ENCODE measurements around the gene NPBWR2. TPM values are rescaled to one million over a fixed set of nuclear protein-coding genes. Genes with fewer than 3 reads are reported as not detected.

Gene NPBWR2
- total and polyA plus RNA-seq, 9 of the 15 experiments (the other 6 are each of a cell fraction or from before 2014, with no cell fraction given): not detected

GRCh38 chr20:64130876-64131275, 23.5 kb upstream of the NPBWR2 start:
- no peak overlapping the region for H2AFZ ChIP-seq (ENCODE audit: low read depth, low read length)
- BruUV-seq (replicated peaks): no TSS peak
- TF ChIP-seq THRAP3 (IDR thresholded peaks at IDR 0.05; ENCODE audit: borderline replicate concordance): no peak
- no peak for TF ChIP-seq CREB3L1 (IDR thresholded peaks at IDR 0.05; ENCODE audit: borderline replicate concordance, low read depth)
- TF ChIP-seq ZBTB9 (CRISPR knock-in tag; IDR thresholded peaks at IDR 0.05): no peak
- TF ChIP-seq MEF2A (IDR thresholded peaks at IDR 0.05; ENCODE audit: control insufficient read depth, low read depth, low read length): no peak
- no peak for TF ChIP-seq CBX3 (IDR thresholded peaks at IDR 0.05; ENCODE audit: borderline replicate concordance in 1 of 2, low read length in 2 of 2)
- TF ChIP-seq MTA3 (IDR thresholded peaks at IDR 0.05; ENCODE audit: borderline replicate concordance): no peak
- TF ChIP-seq ZNF282 (CRISPR knock-in tag; IDR thresholded peaks at IDR 0.05): no peak
- TF ChIP-seq ZNF408 (CRISPR knock-in tag; IDR thresholded peaks at IDR 0.05; ENCODE audit: low read depth): no peak
- TF ChIP-seq ZKSCAN8 (CRISPR knock-in tag; IDR thresholded peaks at IDR 0.05): no peak
- no peak for TF ChIP-seq ZNF696 (CRISPR knock-in tag; conservative IDR thresholded peaks at IDR 0.05)
- no peak for TF ChIP-seq PHB (CRISPR knock-in tag; IDR thresholded peaks at IDR 0.05)
- no peak for TF ChIP-seq EHMT2 (IDR thresholded peaks at IDR 0.05)
- no peak for TF ChIP-seq SUPT5H (IDR thresholded peaks at IDR 0.05)
- TF ChIP-seq ZNF699 (CRISPR knock-in tag; IDR thresholded peaks at IDR 0.05; ENCODE audit: insufficient replicate concordance): no peak
- no peak for TF ChIP-seq MNT (conservative IDR thresholded peaks at IDR 0.05)
- no peak for TF ChIP-seq TARDBP (IDR thresholded peaks at IDR 0.05)
- peaks cover 0 to 20% of the 10 kb centered on the region in 2 experiments; a peak in 3 of 5 replicates for H3K27me3 ChIP-seq (ENCODE audit: control insufficient read depth in 2 of 2, insufficient read depth in 2 of 2, low read length in 2 of 2)
- H4K20me1 ChIP-seq (replicated peaks; ENCODE audit: control insufficient read depth, insufficient read depth, low read length): no peaks in the 10 kb centered on the region
- no peaks in the 10 kb centered on the region for H3K79me2 ChIP-seq (ENCODE audit: control insufficient read depth, insufficient read depth, low read length)
- ATAC-seq (no peak), FAIRE-seq (no peak), DNase-seq (ENCODE audit: extremely low read depth in 1 of 4, low spot score in 3 of 4) (no peak)
- 3% methylated on average over 10 of the region's 10 CpGs for WGBS (ENCODE audit: insufficient coverage, low coverage, missing lambda C conversion rate)
- no peaks in the 10 kb centered on the region for H3K9me3 ChIP-seq (replicated peaks; ENCODE audit: control insufficient read depth, insufficient read depth, low read depth, low read length)
- no peak overlapping the region for H3K27ac ChIP-seq (ENCODE audit: extremely low read depth, low read depth, low read length)
- H3K36me3 ChIP-seq (ENCODE audit: control insufficient read depth, insufficient read depth, low read length): no peaks in the 10 kb centered on the region
- ChIA-PET CTCF (ENCODE audit: low intra/inter-chr PET ratio) (no interaction called here), POLR2A (no interaction called here)
- intact Hi-C loops (cut with micrococcal nuclease): no loop called here
- no peaks in the 10 kb centered on the region; a peak in 1 of 5 replicates for H3K4me1 ChIP-seq (replicated peaks in 1 of 2; ENCODE audit: control insufficient read depth in 2 of 2, insufficient read depth in 2 of 2, low read length in 2 of 2)
- H3K9ac ChIP-seq (ENCODE audit: insufficient read depth in 1 of 2, low read depth in 2 of 2, low read length in 2 of 2): no peak overlapping the region
- no peak overlapping the region for H3K4me2 ChIP-seq (ENCODE audit: insufficient read depth, low read length)
- no peak overlapping the region for H3K4me3 ChIP-seq
- H3K9me1 ChIP-seq (ENCODE audit: control insufficient read depth, insufficient read depth, low read length): no peaks in the 10 kb centered on the region
- in situ Hi-C loops (cut with MboI): no loop called here
